Measurements from ENCODE around the gene LMBRD1. TPM values are rescaled to one million over a fixed set of nuclear protein-coding genes. Genes with fewer than 3 reads are reported as not detected.
"Not testable (repeated sequence)": the region's sequence is repeated elsewhere in the genome, so short reads cannot be mapped to it uniquely, and the experiment has no call there.

Gene LMBRD1
- total and polyA plus RNA-seq, 10 donors = 27.2 to 76.6 (median 52.0) TPM

DNA sequence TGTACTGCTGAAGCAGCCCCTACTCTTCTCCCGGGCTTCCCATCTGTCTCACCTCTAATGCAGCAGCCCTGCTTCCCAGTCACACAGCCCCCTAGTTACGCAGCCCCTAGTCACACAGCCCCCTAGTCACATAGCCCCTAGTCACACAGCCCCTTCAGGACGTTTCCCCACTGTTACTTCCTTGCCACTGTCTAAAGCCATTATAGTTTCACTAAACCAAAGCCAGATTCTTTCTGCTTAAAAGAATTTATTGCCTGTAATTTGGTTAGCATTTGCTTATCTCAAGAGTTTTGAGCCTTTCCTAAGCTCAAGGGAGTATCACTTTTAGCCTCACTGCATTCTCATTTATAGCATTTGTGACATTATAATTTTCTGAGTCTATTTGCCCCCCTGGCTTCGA, 127.9 kb downstream of the LMBRD1 start:
- intact Hi-C loops (cut with DNase I; ENCODE audit: low total_unique reads) = no loop called here
- no peak for DNase-seq
- Histone ChIP-seq H3K36me3 (peaks cover 0 to 43% (median 16%) of the 10 kb centered on the region in 6 donors), H3K27me3 (replicated peaks in 1 of 7) (no peaks in the 10 kb centered on the region), H3K4me1 (no peaks in the 10 kb centered on the region), H3K4me3 (no peak overlapping the region), H3K9me3 (no peaks in the 10 kb centered on the region), H3K27ac (no peak overlapping the region)
- TF ChIP-seq, protein P1, sequence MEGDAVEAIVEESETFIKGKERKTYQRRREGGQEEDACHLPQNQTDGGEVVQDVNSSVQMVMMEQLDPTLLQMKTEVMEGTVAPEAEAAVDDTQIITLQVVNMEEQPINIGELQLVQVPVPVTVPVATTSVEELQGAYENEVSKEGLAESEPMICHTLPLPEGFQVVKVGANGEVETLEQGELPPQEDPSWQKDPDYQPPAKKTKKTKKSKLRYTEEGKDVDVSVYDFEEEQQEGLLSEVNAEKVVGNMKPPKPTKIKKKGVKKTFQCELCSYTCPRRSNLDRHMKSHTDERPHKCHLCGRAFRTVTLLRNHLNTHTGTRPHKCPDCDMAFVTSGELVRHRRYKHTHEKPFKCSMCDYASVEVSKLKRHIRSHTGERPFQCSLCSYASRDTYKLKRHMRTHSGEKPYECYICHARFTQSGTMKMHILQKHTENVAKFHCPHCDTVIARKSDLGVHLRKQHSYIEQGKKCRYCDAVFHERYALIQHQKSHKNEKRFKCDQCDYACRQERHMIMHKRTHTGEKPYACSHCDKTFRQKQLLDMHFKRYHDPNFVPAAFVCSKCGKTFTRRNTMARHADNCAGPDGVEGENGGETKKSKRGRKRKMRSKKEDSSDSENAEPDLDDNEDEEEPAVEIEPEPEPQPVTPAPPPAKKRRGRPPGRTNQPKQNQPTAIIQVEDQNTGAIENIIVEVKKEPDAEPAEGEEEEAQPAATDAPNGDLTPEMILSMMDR (IDR thresholded peaks at IDR 0.05 in 8 of 11, conservative IDR thresholded peaks at IDR 0.05 in 3 of 11) = no peak
- TF ChIP-seq POLR2AphosphoS5 (IDR thresholded peaks at IDR 0.05) (no peak), POLR2A (IDR thresholded peaks at IDR 0.05) (no peak)
- WGBS, 5 donors = 68 to 79% (median 71%) methylated on average over 4 of the region's 4 CpGs

DNA sequence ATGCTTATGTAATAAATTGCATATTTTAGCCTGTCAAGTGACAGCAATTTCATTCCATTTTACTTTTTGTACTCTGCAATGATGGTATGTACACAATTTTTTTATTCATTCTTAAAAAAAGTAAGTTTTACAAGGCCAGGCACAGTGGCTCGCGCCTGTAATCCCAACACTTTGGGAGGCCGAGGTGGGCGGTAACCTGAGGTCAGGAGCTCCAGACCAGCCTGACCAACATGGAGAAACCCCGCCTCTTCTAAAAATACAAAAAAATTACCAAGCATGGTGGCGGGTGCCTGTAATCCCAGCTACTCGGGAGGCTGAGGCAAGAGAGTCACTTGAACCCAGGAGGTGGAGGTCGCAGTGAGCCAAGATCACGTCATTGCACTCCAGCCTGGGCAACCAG, 130.0 kb downstream of the LMBRD1 start:
- H3K36me3 ChIP-seq = peaks cover 0 to 22% (median 4%) of the 10 kb centered on the region in 6 donors
- H3K9me3 ChIP-seq; H3K27ac ChIP-seq; H3K4me3 ChIP-seq; H3K4me1 ChIP-seq; H3K27me3 ChIP-seq (replicated peaks in 1 of 7); intact Hi-C loops (cut with DNase I; ENCODE audit: low total_unique reads): not testable (repeated sequence)
- 85 to 94% (median 92%) methylated on average over 9 of the region's 9 CpGs for WGBS, 5 donors
- DNase-seq = peak; percentile 57

DNA sequence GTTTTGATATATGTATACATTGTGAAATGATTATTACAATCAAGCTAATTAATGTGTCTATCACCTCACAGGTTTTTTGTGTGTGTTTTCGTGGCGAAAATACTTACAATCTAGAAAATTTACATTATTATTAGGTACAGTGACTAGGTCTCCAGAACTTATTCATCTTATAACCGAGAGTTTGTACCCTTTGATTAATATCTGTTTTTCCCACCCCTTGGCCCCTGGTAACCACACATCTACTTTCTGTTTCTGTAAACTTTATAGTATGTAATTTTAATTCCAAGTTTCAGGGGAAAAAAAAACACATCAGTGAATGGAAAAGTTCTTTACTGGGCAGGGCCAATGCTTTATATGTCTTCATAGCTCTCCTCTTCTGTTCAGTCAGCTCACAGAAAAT, 131.4 kb downstream of the LMBRD1 start:
- intact Hi-C loops (cut with DNase I; ENCODE audit: low total_unique reads) = no loop called here
- TF ChIP-seq, protein P1 (IDR thresholded peaks at IDR 0.05 in 8 of 11, conservative IDR thresholded peaks at IDR 0.05 in 3 of 11) = no peak
- no peak for TF ChIP-seq POLR2A (IDR thresholded peaks at IDR 0.05)
- TF ChIP-seq POLR2AphosphoS5 (IDR thresholded peaks at IDR 0.05) = no peak
- Histone ChIP-seq H3K9me3 (no peaks in the 10 kb centered on the region), H3K4me1 (no peaks in the 10 kb centered on the region), H3K36me3 (peaks cover 0 to 8% (median 0%) of the 10 kb centered on the region in 6 donors), H3K4me3 (no peak overlapping the region), H3K27me3 (replicated peaks in 1 of 7) (no peaks in the 10 kb centered on the region), H3K27ac (no peak overlapping the region)
- WGBS, 5 donors = 71 to 84% (median 77%) methylated on average over 3 of the region's 3 CpGs
- DNase-seq = no peak

DNA sequence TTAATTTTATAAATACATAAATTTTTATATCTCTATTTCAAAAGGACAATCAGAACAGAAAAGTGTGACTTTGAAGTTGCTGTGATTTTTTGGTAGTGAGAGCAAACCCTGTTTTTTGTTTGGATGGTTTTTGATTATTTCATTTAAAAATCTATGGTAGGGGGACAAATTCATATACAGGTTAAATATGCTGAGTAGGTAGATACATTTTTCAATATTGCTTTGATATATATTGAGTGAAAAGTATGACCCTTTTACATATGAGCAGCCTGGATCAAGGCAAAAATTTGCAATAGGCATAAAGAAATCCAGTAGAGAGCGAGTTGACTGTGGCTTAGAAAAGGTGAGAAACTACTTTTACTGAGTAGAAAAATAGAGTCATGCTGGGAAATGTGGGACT, 132.3 kb downstream of the LMBRD1 start:
- H3K36me3 ChIP-seq = no peaks in the 10 kb centered on the region
- TF ChIP-seq, protein P1 (IDR thresholded peaks at IDR 0.05 in 8 of 11, conservative IDR thresholded peaks at IDR 0.05 in 3 of 11) = no peak
- no peak for TF ChIP-seq POLR2A (IDR thresholded peaks at IDR 0.05)
- TF ChIP-seq POLR2AphosphoS5 (IDR thresholded peaks at IDR 0.05) = no peak
- no peak for DNase-seq
- intact Hi-C loops (cut with DNase I; ENCODE audit: low total_unique reads) = no loop called here
- no peak overlapping the region for H3K4me3 ChIP-seq
- 73 to 82% (median 77%) methylated on average over 1 of the region's 1 CpG for WGBS, 5 donors
- no peaks in the 10 kb centered on the region for H3K27me3 ChIP-seq (replicated peaks in 1 of 7)
- peaks cover 0 to 2% (median under 1%) of the 10 kb centered on the region in 8 donors for H3K9me3 ChIP-seq
- H3K27ac ChIP-seq = no peak overlapping the region
- H3K4me1 ChIP-seq = no peaks in the 10 kb centered on the region

DNA sequence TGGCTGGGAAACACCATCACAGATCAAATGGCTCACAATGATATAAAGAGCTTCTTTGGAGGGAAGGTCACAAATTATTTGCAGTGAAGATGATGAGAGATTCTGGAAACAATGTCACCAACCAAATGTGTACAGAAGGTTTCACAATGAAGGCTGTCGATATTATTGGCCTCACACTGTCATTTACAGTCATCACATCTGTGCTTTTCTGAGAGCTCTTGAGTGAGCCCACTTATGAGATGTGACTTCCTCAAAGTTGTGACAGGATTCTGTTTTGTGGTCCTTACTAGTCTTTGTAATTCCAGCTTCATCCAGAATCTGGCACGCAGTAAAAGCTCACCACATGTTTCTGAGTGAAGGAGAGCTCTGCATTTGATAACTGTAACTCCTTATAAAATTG, 133.6 kb downstream of the LMBRD1 start:
- WGBS, 5 donors = 62 to 79% (median 67%) methylated on average over 2 of the region's 2 CpGs
- no peak overlapping the region for H3K4me3 ChIP-seq
- no peaks in the 10 kb centered on the region for H3K36me3 ChIP-seq
- no peaks in the 10 kb centered on the region for H3K27me3 ChIP-seq (replicated peaks in 1 of 7)
- no peaks in the 10 kb centered on the region for H3K4me1 ChIP-seq
- no peak overlapping the region for H3K27ac ChIP-seq
- peaks cover 0 to 15% (median 11%) of the 10 kb centered on the region in 8 donors for H3K9me3 ChIP-seq
- intact Hi-C loops (cut with DNase I; ENCODE audit: low total_unique reads) = no loop called here
- TF ChIP-seq POLR2AphosphoS5 (IDR thresholded peaks at IDR 0.05) (no peak), POLR2A (IDR thresholded peaks at IDR 0.05) (no peak)
- TF ChIP-seq, protein P1 (IDR thresholded peaks at IDR 0.05 in 8 of 11, conservative IDR thresholded peaks at IDR 0.05 in 3 of 11) = no peak
- no peak for DNase-seq

Measured in spleen (tissue), 11 donors.